Smooth muscle cell of the brain vasculature (primary cell): Measurements from ENCODE around the gene FNBP1.

Experiments used
- DNase-seq: peaks from one replicate; pipeline ENCODE4 v3.0.0-alpha.2; 2012; ENCODE audit warnings: low read depth, low spot score

The FNBP1 gene

DNA sequence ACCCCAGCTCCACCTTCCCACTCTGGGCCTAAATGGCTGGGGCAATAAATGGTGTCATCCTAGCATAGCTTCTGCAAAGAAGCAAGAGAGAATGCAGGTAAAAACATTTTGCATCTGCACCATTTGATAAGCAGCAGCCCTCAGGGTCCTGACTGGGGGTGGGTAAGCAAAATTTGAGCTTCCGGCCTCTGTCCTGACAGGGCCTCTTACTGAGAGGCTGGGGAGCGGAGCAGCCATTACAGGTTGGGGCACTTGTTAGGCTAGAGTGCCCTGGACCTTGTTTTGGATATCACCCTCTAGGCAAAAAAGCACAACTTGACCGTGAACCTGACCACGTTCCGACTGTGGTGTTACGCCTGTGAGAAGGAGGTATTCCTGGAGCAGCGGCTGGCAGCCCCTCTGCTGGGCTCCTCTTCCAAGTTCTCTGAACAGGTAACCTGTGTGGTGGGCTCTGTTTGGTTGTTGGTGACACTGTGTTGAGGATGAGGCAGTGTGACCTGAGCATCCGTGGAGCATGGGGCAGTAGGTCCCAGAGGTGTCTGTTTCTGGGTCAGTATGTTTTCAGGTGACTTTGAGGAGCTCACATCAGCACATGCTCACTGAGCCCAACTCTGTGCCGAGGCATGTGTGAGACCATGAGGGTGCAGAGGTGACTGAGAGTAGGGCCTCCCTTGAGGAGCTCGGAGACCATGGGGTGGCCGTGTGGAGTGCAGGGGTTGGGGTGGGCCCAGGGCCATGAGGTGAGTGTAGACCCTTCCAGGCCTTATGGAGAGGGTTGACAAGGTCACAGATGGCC is 184.6 kb downstream of the FNBP1 start:
- no peak for DNase-seq

- no peak for DNase-seq
Observed at GRCh38 chr9:129857207-129857606, 185.8 kb downstream of the FNBP1 start.

DNA sequence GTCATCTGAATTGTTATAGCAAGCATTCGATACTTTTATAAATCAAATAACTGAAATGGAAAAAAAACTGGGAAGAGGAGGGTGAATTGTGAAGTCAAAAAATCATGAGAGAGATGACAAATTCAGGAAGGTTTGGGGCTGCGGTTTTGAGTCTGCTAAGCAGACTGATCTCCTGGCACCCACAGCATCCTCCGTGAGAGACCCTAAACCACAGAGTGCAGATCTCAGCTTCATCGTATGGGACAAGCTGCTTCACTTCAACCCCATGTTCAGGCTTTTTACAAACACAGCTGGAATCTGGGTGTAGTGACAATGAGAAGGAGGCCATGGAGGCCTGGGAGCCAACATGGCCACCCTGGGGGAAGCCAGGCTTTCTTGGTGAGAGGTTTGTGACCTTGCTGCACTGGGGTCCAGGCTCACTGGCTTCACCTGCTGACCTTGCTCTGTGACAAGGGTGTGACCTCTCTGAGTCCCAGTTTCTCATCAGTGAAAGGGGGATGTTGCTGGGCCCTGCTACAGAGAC is 188.3 kb downstream of the FNBP1 start:
- DNase-seq: no peak

DNA sequence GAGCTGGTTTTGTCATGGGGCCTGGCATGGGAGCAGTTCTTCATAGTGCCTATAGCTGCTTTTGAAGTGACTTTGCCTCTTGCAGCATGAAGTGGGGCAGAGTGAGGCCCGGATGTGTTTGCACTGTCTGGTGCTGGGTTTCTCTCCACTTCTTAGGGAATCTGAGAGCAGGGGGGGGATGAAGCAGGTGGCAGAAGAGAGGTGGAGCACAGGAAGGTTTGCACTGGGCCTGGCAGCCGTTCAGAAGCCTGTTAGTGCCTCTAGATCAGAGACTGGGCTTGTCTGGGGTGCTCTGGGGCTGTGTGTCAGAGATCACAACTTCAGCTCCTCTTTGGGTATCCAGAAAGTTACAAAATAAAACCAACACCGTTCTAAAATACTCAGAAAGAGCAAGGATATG is 189.4 kb downstream of the FNBP1 start:
- no peak for DNase-seq

DNA sequence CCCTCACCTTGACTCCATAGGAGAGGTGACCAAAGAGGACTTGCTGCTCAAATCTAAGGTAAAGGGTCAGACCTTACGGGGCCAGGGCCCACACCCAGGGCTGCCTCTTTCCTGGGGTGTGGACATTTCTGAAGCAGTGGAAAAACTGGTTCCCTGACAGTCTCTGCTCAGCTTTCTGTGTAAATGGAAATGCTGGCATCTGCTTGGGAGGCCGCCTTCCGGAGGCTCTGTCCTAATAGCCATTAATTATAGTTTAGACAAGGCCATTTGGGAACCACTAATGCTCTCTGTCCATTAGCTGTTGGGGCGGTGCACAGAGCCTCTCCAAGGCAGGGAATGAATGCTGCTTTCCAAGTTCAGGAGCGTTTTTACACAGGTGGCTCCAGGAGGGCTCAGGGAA is 190.4 kb downstream of the FNBP1 start:
- DNase-seq: no peak

DNA sequence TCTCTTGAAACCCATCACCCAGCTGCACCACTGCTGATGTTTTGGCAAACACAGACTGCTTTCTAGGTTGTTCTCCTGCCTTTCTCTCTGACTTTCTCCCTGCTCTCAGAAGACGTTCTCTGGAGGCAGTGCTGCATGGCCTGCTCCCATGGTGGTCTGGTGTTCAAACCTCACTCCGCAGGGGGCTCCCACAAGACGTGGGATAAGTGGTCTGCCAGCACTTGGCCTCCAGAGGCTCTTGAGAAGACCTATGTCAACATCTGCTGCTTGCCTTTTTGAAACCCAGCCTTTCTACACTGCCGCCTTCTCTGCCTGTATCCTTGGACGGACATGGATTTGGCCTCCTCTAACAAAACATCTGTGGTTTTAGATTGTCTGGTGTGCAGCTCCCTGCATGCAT is 191.2 kb downstream of the FNBP1 start:
- DNase-seq: no peak

DNA sequence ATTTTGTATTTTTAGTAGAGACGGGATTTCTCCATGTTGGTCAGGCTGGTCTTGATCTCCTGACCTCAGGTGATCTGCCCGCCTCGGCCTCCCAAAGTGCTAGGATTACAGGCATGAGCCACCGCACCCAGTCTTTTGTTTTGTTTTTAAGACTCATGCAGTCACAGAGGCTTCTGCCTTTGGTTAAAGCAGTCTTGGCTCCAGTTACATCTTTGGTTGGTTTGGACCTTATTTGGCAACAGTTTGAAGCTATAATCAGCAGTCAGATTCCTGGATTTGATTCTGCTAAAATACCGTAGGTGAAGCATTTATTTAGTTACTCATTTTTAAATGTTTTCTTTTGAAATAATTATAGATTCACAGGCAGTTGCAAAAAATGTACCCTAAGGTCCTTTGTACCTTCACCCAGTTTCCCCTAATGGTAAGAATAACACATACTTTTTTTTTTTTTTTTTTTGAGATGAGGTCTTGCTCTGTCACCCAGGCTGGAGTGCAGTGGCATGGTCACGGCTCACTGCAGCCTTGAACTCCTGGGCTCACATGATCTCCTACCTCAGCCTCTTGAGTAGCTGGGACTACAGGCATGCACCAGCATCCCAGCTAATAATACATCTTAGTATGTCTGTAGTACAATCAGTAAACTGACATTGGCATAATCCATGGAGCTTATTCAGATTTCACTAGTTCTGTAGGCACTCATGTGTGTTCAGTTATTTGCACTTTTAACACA is 192.0 kb downstream of the FNBP1 start:
- no peak for DNase-seq

DNA sequence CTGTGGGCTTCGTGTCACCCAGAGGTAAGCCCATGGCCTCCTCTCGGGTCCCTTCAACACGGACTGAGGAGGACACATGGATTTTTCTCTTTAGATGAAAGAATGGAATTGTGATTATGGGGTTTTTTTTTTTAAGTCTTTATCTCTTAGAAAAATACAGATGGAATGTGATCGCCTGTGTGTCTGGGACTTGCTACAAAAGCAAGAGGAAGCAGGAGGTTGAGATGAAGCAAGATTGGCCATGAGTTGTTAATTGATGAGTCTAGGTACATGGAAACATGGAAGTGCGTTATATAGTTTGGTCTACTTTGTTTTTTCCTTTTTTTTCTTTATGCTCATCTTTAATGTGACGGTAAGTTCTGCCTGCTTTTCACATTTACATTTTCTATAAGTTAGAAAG is 193.1 kb downstream of the FNBP1 start:
- DNase-seq: no peak

- DNase-seq: no peak
Observed at GRCh38 chr9:129848712-129849441, 194.1 kb downstream of the FNBP1 start.

DNA sequence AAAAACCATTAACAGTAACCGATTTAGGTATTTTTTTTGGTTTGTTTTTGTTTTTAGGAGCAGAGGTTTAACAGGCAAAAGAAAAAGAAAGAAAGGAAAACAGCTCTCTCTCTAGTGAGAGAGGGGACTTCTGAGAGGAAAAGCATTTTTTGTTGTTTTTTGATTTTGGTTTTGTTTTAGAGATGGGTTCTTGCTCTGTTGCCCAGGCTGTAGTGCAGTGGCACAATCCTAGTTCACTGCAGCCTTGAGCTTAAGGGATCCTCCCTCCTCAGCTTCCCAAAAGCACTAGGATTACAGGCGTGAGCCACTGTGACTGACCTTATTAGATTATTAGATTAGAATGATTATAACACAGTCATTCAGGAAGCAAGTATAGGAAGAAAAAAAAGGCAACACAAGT is 197.6 kb downstream of the FNBP1 start:
- no peak for DNase-seq

- DNase-seq: no peak
Observed at GRCh38 chr9:129841071-129841470, 201.9 kb downstream of the FNBP1 start.

GRCh38 chr9:129840034-129840433 is 203.0 kb downstream of the FNBP1 start:
- no peak for DNase-seq

DNA sequence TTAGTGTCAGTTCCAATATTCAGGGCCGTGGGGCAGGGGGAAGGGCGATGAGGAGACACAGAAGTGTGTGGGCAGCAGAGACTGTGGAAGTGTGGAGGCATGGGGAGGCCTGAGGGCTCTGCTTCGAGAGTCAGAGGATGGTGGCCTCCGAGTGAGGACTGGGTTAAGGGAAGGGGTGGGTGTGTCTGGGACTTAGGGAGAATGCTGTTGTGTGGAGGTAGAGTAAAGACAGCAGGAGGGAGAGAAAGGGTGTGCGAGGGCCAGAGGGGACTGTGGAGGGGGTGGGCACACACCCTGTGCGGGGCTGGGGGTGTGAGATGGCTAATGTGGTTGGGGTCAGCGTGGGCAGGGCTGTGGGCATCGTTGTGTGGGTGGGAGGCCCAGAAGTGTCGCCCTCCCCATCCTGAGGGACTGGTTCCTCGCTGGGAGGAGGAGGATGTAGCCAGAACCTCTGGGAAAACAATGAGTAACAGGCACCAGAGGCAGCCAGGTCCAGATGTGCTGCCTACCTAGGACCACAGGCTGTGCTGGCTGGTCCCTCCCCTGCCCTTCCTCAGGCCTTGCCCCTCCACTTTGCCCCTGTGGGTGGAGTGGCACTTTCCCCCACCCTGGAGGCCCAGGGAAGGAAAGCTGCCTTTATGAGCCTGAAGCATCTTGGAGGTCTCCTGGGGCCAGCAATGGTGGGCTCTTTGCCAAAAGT is 203.5 kb downstream of the FNBP1 start:
- no peak for DNase-seq

- no peak for DNase-seq
Observed at GRCh38 chr9:129838707-129839259, 204.2 kb downstream of the FNBP1 start.
